ENCODE data around the gene ANKS1B. TPM values are rescaled to one million over a fixed set of nuclear protein-coding genes. Genes with fewer than 3 reads are reported as not detected.

ANKS1B gene
- total RNA-seq, 1 donor from 2014 or later = 0.46 TPM

DNA sequence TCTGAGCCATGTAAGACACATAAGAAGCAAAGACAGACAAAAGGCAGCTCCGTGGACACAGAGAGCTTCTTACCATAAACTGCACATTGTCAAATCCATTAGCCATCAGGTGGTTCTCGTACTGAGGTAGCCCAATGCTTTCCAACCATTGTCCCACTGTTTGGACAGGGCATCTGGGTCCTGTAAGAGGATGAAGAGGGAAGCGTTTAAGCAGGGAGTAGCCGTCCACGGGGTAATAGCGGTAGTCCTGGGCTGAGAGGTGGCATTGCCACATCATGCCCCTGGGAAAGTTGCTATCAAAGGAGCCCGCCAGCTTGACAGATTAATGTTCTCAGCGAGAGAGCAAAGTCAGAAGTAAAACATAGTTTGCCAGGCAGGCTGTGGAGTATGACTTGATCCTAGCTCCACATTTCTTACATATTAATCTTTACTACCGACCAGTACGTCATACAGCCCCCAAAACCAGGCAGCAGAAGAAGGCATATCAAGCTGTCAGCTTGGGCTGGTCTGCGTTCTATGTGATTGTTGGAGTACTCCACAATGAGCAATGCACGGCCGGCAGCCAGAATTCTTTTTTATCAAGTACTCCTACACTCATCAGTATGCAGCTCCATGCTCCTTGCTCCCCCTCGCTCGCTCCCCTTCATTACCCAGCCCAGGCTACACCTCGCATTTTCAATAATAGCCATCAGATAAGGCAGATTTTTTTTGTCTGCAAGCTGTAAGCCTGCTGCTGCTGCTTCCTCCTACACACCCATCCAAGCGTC, 830.3 kb downstream of the ANKS1B start:
- no peak for DNase-seq (ENCODE audit: low read depth)
- TF ChIP-seq, protein P1, sequence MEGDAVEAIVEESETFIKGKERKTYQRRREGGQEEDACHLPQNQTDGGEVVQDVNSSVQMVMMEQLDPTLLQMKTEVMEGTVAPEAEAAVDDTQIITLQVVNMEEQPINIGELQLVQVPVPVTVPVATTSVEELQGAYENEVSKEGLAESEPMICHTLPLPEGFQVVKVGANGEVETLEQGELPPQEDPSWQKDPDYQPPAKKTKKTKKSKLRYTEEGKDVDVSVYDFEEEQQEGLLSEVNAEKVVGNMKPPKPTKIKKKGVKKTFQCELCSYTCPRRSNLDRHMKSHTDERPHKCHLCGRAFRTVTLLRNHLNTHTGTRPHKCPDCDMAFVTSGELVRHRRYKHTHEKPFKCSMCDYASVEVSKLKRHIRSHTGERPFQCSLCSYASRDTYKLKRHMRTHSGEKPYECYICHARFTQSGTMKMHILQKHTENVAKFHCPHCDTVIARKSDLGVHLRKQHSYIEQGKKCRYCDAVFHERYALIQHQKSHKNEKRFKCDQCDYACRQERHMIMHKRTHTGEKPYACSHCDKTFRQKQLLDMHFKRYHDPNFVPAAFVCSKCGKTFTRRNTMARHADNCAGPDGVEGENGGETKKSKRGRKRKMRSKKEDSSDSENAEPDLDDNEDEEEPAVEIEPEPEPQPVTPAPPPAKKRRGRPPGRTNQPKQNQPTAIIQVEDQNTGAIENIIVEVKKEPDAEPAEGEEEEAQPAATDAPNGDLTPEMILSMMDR (conservative IDR thresholded peaks at IDR 0.05; ENCODE audit: low read depth, low read length) = no peak
- H3K4me3 ChIP-seq (ENCODE audit: low read depth, low read length) = no peak overlapping the region

DNA sequence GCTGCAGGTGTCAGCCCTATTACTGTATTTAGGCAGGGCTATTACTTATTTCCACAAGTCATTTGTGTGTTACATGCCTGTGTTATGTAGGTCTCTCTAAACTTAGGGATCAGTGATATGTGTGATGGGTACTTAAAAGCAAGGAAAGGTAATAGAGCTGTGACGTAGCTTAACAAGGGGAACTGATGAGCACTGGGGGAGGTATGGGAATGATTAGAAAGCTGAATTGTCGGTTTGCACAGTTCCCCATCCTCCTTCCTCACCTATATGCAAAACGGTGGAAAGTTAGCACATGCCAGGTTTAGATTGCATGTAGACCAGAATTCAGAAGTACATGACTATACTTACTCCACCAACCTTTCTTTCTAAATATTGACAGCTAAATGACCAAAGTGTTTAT, 831.4 kb downstream of the ANKS1B start:
- TF ChIP-seq, protein P1 (conservative IDR thresholded peaks at IDR 0.05; ENCODE audit: low read depth, low read length) = no peak
- no peak for DNase-seq (ENCODE audit: low read depth)

DNA sequence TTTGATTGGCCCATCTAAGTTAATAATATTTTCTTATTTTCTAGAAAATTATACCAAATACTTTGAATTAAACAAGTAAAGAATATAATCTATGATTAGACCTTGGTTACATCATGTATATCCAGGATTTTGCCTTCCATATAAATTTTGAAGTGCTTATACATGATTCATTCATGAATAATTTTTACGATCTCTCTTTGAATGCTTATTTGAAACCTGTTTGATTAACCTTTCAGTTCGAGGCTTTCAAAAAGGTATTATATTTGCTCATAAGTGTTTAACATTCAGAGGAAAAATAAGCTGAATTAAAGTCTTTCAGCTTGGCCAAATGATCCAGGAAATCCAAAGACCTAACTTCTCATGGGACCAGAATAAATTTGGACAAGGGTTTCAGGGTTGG, 832.4 kb downstream of the ANKS1B start:
- TF ChIP-seq, protein P1 (conservative IDR thresholded peaks at IDR 0.05; ENCODE audit: low read depth, low read length) = no peak
- H3K4me3 ChIP-seq (ENCODE audit: low read depth, low read length) = no peak overlapping the region
- no peak for DNase-seq (ENCODE audit: low read depth)

More for the DNA sequence above, 831.4 kb downstream of the ANKS1B start:
- H3K4me3 ChIP-seq (ENCODE audit: low read depth, low read length) = no peak overlapping the region

GRCh38 chr12:99151744-99152143, 833.0 kb downstream of the ANKS1B start:
- TF ChIP-seq, protein P1 (conservative IDR thresholded peaks at IDR 0.05; ENCODE audit: low read depth, low read length) = no peak
- no peak for DNase-seq (ENCODE audit: low read depth)
- H3K4me3 ChIP-seq (ENCODE audit: low read depth, low read length) = no peak overlapping the region

GRCh38 chr12:99147130-99147529, 837.6 kb downstream of the ANKS1B start:
- TF ChIP-seq, protein P1 (conservative IDR thresholded peaks at IDR 0.05; ENCODE audit: low read depth, low read length) = no peak

DNA sequence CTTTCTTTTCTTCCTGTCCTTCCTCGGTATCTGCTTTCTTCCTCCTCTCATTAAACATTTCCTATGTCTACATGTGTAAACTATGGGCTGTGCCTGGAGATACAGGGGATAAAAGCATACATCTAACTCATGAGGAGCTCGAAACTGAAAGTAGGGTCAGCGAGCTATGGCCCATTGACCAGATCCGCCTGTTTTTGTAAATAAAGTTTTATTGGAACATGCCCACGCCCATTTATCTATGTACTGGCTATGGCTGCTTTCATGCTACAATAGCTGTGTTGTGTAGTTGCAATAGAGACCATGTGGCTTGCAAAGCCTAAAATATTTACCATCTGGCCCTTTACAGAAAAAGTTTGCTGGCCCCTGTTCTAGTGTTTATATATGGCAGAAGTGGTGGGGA, 838.0 kb downstream of the ANKS1B start:
- H3K4me3 ChIP-seq (ENCODE audit: low read depth, low read length) = no peak overlapping the region
- no peak for DNase-seq (ENCODE audit: low read depth)
- TF ChIP-seq, protein P1 (conservative IDR thresholded peaks at IDR 0.05; ENCODE audit: low read depth, low read length) = no peak

More at GRCh38 chr12:99147130-99147529, 837.6 kb downstream of the ANKS1B start:
- H3K4me3 ChIP-seq (ENCODE audit: low read depth, low read length) = no peak overlapping the region
- no peak for DNase-seq (ENCODE audit: low read depth)

- no peak overlapping the region for H3K4me3 ChIP-seq (ENCODE audit: low read depth, low read length)
- TF ChIP-seq, protein P1 (conservative IDR thresholded peaks at IDR 0.05; ENCODE audit: low read depth, low read length) = no peak
- no peak for DNase-seq (ENCODE audit: low read depth)
Observed at GRCh38 chr12:99146185-99146584, 838.6 kb downstream of the ANKS1B start.
